K562 (cell line): ENCODE results near the gene EPSTI1. TPM values are rescaled to one million over a fixed set of nuclear protein-coding genes. Genes with fewer than 3 reads are reported as not detected.
A peak's percentile ranks its signal among the peaks of the same experiment; 100 is the strongest.

Experiments used
- ATAC-seq: fragments of 200-7000 bp; cut with Tn5 transposase; 3 replicates; pipeline ENCODE4 v1.9.1; 2020; ENCODE audit warnings: moderate library complexity
- BruUV-seq: library from RNA; stranded (reverse); fragments of 400-500 nt; replicated peaks from 2 replicates; lab custom pipeline; 2021; lab: Mats Ljungman, UMichigan
- CTCF ChIA-PET: fragments of 300-600 bp; formaldehyde crosslinking; extraction: SDS; loops from one replicate; lab custom pipeline; 2021; ENCODE audit warnings: low intra/inter-chr PET ratio; lab: Yijun Ruan, JAX
- POLR2A ChIA-PET: fragments of 300-600, 350-650 bp; sonication (Branson Sonifier 250); formaldehyde crosslinking; extraction: SDS; loops from one replicate; lab custom pipeline; 2021; ENCODE audit warnings: antibody characterized with exemption, inconsistent platforms; lab: Yijun Ruan, JAX
- DNase-seq, 4 experiments: peaks; one replicate each; pipeline versions ENCODE4 v3.0.0 to v3.0.0-alpha.2; 2011 to 2018; ENCODE audit warnings: low spot score in 3 of 4, mixed read lengths in 3 of 4; ENCODE audit errors: extremely low read depth in 1 of 4
- FAIRE-seq: peaks from 2 replicates; lab custom pipeline; 2011; peaks lifted over from hg19 to GRCh38; lab: Jason Lieb, UNC
- H2AFZ ChIP-seq: 2 replicates; pipeline ENCODE4 v1.6.0; 2011; ENCODE audit warnings: low read depth, low read length, control low read depth, inconsistent platforms
- H3K27ac ChIP-seq: fragments of 200-600 bp; 3 replicates; pipeline ENCODE4 v1.8.0; 2011; ENCODE audit warnings: low read depth, mild to moderate bottlenecking, control low read depth, inconsistent platforms, low read length, moderate library complexity, mixed read lengths; ENCODE audit errors: extremely low read depth
- H3K27me3 ChIP-seq, 2 experiments: fragments of 300-600 bp in 1 of 2; 2 replicates in 1 of 2; 3 replicates in 1 of 2; pipeline versions ENCODE4 v1.6.0 to v1.8.0; 2011; ENCODE audit warnings: inconsistent platforms in 2 of 2, low read length in 2 of 2, mild to moderate bottlenecking in 1 of 2, mixed read lengths in 1 of 2, moderate library complexity in 1 of 2; ENCODE audit not compliant: control insufficient read depth in 2 of 2, insufficient read depth in 2 of 2
- H3K36me3 ChIP-seq: fragments of 300-600 bp; 3 replicates; pipeline ENCODE4 v1.8.0; 2011; ENCODE audit warnings: mild to moderate bottlenecking, low read length, inconsistent platforms; ENCODE audit not compliant: control insufficient read depth, insufficient read depth
- H3K4me1 ChIP-seq, 2 experiments: fragments of 200-600 bp in 1 of 2; replicated peaks in 1 of 2; 2 replicates in 1 of 2; 3 replicates in 1 of 2; pipeline versions ENCODE4 v1.5.1 to v1.8.0; 2011; ENCODE audit warnings: inconsistent platforms in 2 of 2, low read length in 2 of 2, mild to moderate bottlenecking in 1 of 2, mixed read lengths in 1 of 2, moderate library complexity in 1 of 2; ENCODE audit not compliant: control insufficient read depth in 2 of 2, insufficient read depth in 2 of 2
- H3K4me2 ChIP-seq: 2 replicates; pipeline ENCODE4 v1.6.1; 2011; ENCODE audit warnings: low read length, control low read depth, inconsistent platforms, mixed read lengths; ENCODE audit not compliant: insufficient read depth
- H3K4me3 ChIP-seq: fragments of 200-600 bp; sonication (generic), shearing (Covaris generic); 2 replicates; pipeline ENCODE4 v1.5.1; 2016; ENCODE audit warnings: control low read depth, inconsistent platforms
- H3K79me2 ChIP-seq: fragments of 200-600 bp; 3 replicates; pipeline ENCODE4 v1.8.0; 2011; ENCODE audit warnings: low read length, inconsistent platforms; ENCODE audit not compliant: control insufficient read depth, insufficient read depth
- H3K9ac ChIP-seq, 2 experiments: 2 replicates each; pipeline versions ENCODE4 v1.6.0 to v1.6.1; 2011; ENCODE audit warnings: low read depth in 2 of 2, low read length in 2 of 2, control low read depth in 1 of 2, inconsistent platforms in 1 of 2, mild to moderate bottlenecking in 1 of 2, mixed read lengths in 1 of 2; ENCODE audit not compliant: insufficient read depth in 1 of 2
- H3K9me1 ChIP-seq: one replicate; pipeline ENCODE4 v1.6.0; 2011; ENCODE audit warnings: inconsistent platforms, mild to moderate bottlenecking, low read length, moderate library complexity; ENCODE audit not compliant: control insufficient read depth, insufficient read depth
- H3K9me3 ChIP-seq: replicated peaks from 2 replicates; pipeline ENCODE4 v1.5.1; 2011; ENCODE audit warnings: low read depth, low read length, inconsistent platforms; ENCODE audit not compliant: control insufficient read depth, insufficient read depth
- H4K20me1 ChIP-seq: replicated peaks from 2 replicates; pipeline ENCODE4 v1.6.1; 2011; ENCODE audit warnings: low read length, inconsistent platforms, mixed read lengths; ENCODE audit not compliant: control insufficient read depth, insufficient read depth
- FOXK1 ChIP-seq: sonication (generic); formaldehyde crosslinking; IDR thresholded peaks from 2 replicates; pipeline ENCODE4 v1.8.0; 2022; ENCODE audit warnings: missing genetic modification reagents, mild to moderate bottlenecking, borderline replicate concordance
- MXI1 ChIP-seq: IDR thresholded peaks from 2 replicates; pipeline ENCODE4 v1.6.1; 2011; ENCODE audit warnings: low read depth, mild to moderate bottlenecking, improper control_type of control experiment, low read length
- NONO ChIP-seq, 2 experiments: fragments of 200-400 bp in 1 of 2; fragments of 450-650 bp in 1 of 2; formaldehyde crosslinking in 1 of 2; IDR thresholded peaks; 2 replicates each; pipeline ENCODE4 v1.6.1; 2017; ENCODE audit warnings: low read depth in 2 of 2, mild to moderate bottlenecking in 2 of 2, moderate library complexity in 2 of 2, low read length in 1 of 2
- RBFOX2 ChIP-seq: fragments of 200-400 bp; formaldehyde crosslinking; IDR thresholded peaks from 2 replicates; pipeline ENCODE4 v1.6.1; 2017; ENCODE audit warnings: low read depth, mild to moderate bottlenecking, low read length, moderate library complexity
- SNRNP70 ChIP-seq: fragments of 200-400 bp; formaldehyde crosslinking; optimal IDR thresholded peaks from 2 replicates; pipeline ENCODE3; 2017; ENCODE audit warnings: low read depth, low read length
- YY1 ChIP-seq, 3 experiments: IDR thresholded peaks; 2 replicates each; pipeline ENCODE4 v1.6.1; 2011; ENCODE audit warnings: low read length in 2 of 3, mild to moderate bottlenecking in 2 of 3, moderate library complexity in 2 of 3, borderline replicate concordance in 1 of 3, control low read depth in 1 of 3, low read depth in 1 of 3; ENCODE audit not compliant: insufficient read depth in 3 of 3, insufficient replicate concordance in 2 of 3, control insufficient read depth in 1 of 3, insufficient read length in 1 of 3; ENCODE audit errors: extremely low read depth in 1 of 3
- ZNF197 ChIP-seq: fragments of 200-800 bp; sonication (Bioruptor generic); IDR thresholded peaks from 2 replicates; pipeline ENCODE4 v1.6.1; 2016; ENCODE audit warnings: low read depth, missing genetic modification characterization, missing compliant biosample characterization
- WGBS: fragments of 100-300 bp; shearing (Covaris generic); methylation state at CpG from one replicate; pipeline ENCODE4 v1.1.6; 2016; ENCODE audit warnings: low coverage, mixed read lengths; ENCODE audit not compliant: insufficient coverage; ENCODE audit errors: missing lambda C conversion rate; 5-methylcytosine and 5-hydroxymethylcytosine counted together
- in situ Hi-C: fragments of 300-500 bp; cut with MboI; formaldehyde crosslinking; loops from 4 replicates; pipeline ENCODE4 v1.15.0; 2018; ENCODE audit warnings: inconsistent platforms, mixed read lengths
- intact Hi-C: fragments of 100-400 bp; cut with micrococcal nuclease; formaldehyde crosslinking; loops from 2 replicates; pipeline ENCODE4 v1.14.2; 2022
- polyA plus RNA-seq, 8 experiments: library from polyadenylated mRNA; depleted of rRNA in 4 of 8; stranded (reverse) in 5 of 8; unstranded in 3 of 8; fragments of >200 nt; fragmentation: Nextera tagmentation in 2 of 8; fragmentation: Illumina TruSeq in 1 of 8; extraction: Ambion mirVana in 2 of 8; extraction: Trizol in 1 of 8; gene quantifications; 2 replicates each; pipeline versions ENCODE4 v1.2.1 to v1.2.3, GENCODE V29; 2011 to 2014; ENCODE audit warnings: inconsistent platforms in 1 of 8, missing spikeins in 1 of 8
- total RNA-seq, 7 experiments: library from RNA; depleted of rRNA in 6 of 7; stranded (reverse); fragments of >200 nt in 6 of 7; fragmentation: Illumina TruSeq in 2 of 7; extraction: Trizol in 2 of 7; gene quantifications; 2 replicates each; pipeline versions ENCODE4 v1.2.1 to v1.2.3, GENCODE V29; 2011 to 2021; ENCODE audit warnings: low replicate concordance in 1 of 7
- TF ChIP-seq, protein P1 (sequence below), 2 experiments: fragments of 450-650 bp in 1 of 2; sonication (generic) in 1 of 2; formaldehyde crosslinking in 1 of 2; IDR thresholded peaks in 1 of 2; conservative IDR thresholded peaks in 1 of 2; 2 replicates each; pipeline versions ENCODE4 v1.6.1 to v1.8.1; 2016 to 2023; ENCODE audit warnings: mild to moderate bottlenecking in 2 of 2, moderate library complexity in 2 of 2, inconsistent platforms in 1 of 2, missing genetic modification reagents in 1 of 2

The EPSTI1 gene
- total and polyA plus RNA-seq, 9 of the 15 experiments (the other 6 are each of a cell fraction or from before 2014, with no cell fraction given): 0.18 to 1.0 TPM; not detected in 7

DNA sequence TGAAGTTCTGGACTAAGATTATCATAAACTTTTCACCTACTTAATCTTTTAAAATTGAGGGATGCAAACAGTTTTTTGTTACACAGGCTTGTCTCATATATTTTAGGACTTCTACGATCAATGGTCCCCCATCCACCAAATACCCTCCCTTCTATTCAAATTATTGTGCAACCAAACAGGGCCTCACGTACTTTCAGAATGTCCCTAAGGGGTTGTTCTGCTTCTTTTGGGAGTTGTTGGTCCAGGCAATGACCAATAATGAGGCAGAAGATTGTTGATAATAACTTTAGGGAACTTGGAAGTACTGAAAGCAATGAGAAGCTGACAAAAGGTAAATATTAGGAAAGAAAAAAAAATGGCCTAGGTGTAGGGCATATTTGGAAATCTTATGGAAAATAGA, 34.2 kb upstream of the EPSTI1 start (continued):
- TF ChIP-seq, protein P1, sequence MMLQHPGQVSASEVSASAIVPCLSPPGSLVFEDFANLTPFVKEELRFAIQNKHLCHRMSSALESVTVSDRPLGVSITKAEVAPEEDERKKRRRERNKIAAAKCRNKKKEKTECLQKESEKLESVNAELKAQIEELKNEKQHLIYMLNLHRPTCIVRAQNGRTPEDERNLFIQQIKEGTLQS (IDR thresholded peaks at IDR 0.05): no peak
- TF ChIP-seq, protein P1 (CRISPR knock-in tag; conservative IDR thresholded peaks at IDR 0.05): no peak
- TF ChIP-seq ZNF197 (CRISPR knock-in tag): no peak
- no peak for TF ChIP-seq NONO (IDR thresholded peaks at IDR 0.05; ENCODE audit: low read depth in 2 of 2, low read length in 1 of 2)
- TF ChIP-seq MXI1: no peak

DNA sequence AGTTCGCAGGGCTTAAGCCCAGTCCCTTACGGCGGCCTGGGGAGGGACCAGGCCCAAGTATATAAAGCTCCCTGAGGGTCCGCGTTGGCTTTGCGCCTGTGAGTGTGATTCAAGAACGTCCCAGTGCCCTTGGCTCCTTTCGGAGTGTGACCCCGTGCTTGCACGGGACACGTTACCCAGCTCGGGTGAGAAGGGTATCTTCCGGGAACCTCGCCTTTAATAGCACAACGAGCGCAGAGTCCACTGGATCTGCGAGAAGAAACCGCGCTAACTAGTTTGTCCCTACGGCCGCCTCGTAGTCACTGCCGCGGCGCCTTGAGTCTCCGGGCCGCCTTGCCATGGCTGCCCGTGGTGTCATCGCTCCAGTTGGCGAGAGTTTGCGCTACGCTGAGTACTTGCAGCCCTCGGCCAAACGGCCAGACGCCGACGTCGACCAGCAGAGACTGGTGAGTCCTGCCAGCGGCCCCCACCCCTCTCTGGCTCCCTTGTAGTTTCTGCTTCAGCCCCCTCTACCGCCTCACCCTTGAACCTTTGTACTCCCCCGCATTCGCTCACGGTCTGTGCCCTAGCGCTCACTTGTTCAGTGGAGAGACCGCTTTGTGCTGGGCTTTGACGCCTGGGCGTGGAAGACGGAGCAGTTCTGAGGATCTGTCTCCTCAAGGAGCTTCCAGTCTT, 31.4 kb upstream of the EPSTI1 start, which contains the start of gene DNAJC15:
DNAJC15 (plus strand) TSS at position 298 of the 675 bp plus-strand sequence; CDS start at position 339, 41 bp downstream.
- POLR2A ChIA-PET: no interaction called here
- H3K9me3 ChIP-seq: no peaks in the 10 kb centered on the region
- no peaks in the 10 kb centered on the region for H4K20me1 ChIP-seq
- intact Hi-C loops: no loop called here
- H3K9ac ChIP-seq: peak within 1 kb of the TSS in 1 of 2 experiments; percentile 64
- no peaks in the 10 kb centered on the region for H3K9me1 ChIP-seq
- peak; percentile 15 to 24 (median 16) for DNase-seq
- peaks cover 0 to 7% of the 10 kb centered on the region in 2 experiments; a peak in 2 of 5 replicates for H3K27me3 ChIP-seq
- H3K36me3 ChIP-seq: no peaks in the 10 kb centered on the region
- in situ Hi-C loops: no loop called here
- peak within 1 kb of the TSS; percentile 70 for H2AFZ ChIP-seq
- H3K4me2 ChIP-seq: peak within 1 kb of the TSS; percentile 37
- peak; percentile 77 for ATAC-seq
- CTCF ChIA-PET: no interaction called here
- no TSS peak for BruUV-seq
- FAIRE-seq: no peak
- H3K4me3 ChIP-seq: peak within 1 kb of the TSS; percentile 31
- no peak within 1 kb of the TSS for H3K27ac ChIP-seq
- no peaks in the 10 kb centered on the region for H3K79me2 ChIP-seq
- 10% methylated on average over 35 of the region's 48 CpGs for WGBS
- H3K4me1 ChIP-seq: peaks cover 0 to 5% of the 10 kb centered on the region in 2 experiments; a peak in 2 of 5 replicates
- TF ChIP-seq YY1 (IDR thresholded peaks at IDR 0.05; ENCODE audit: borderline replicate concordance in 1 of 3, control insufficient read depth in 1 of 3, extremely low read depth in 1 of 3, insufficient read depth in 3 of 3, insufficient read length in 1 of 3, insufficient replicate concordance in 2 of 3, low read depth in 1 of 3, low read length in 2 of 3) (peak in 1 of 3 experiments; percentile 59), FOXK1 (CRISPR knock-in tag) (no peak), RBFOX2 (peak; percentile 35; the same call in 1 of the 2 replicates), SNRNP70 (no peak)
